ENCODE measurements around the gene CLNS1A. TPM values are rescaled to one million over a fixed set of nuclear protein-coding genes. Genes with fewer than 3 reads are reported as not detected.

CLNS1A gene
- total and polyA plus RNA-seq, 2 experiments from 2014 or later = 160 to 204 TPM

DNA sequence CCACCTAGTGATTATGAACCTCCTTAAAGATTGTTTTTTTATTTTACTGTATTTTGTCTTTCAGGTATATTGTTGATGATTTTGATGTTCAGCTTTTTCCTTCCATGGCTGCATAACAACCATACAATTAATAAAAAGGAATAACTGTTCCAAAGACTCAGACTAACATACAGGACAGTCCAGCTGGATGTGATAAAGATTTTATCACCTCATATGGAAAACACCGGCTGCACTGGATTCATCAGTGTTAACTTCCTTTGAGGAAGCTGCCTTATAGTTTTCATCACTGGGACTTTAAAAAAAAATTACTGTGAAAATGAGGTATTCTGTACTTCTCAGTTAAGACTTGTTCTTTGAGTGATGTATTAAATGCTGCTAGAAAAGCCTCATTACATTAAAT, 28.4 kb downstream of the CLNS1A start (continued):
- TF ChIP-seq, protein P1, sequence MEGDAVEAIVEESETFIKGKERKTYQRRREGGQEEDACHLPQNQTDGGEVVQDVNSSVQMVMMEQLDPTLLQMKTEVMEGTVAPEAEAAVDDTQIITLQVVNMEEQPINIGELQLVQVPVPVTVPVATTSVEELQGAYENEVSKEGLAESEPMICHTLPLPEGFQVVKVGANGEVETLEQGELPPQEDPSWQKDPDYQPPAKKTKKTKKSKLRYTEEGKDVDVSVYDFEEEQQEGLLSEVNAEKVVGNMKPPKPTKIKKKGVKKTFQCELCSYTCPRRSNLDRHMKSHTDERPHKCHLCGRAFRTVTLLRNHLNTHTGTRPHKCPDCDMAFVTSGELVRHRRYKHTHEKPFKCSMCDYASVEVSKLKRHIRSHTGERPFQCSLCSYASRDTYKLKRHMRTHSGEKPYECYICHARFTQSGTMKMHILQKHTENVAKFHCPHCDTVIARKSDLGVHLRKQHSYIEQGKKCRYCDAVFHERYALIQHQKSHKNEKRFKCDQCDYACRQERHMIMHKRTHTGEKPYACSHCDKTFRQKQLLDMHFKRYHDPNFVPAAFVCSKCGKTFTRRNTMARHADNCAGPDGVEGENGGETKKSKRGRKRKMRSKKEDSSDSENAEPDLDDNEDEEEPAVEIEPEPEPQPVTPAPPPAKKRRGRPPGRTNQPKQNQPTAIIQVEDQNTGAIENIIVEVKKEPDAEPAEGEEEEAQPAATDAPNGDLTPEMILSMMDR (conservative IDR thresholded peaks at IDR 0.05; ENCODE audit: low read depth in 2 of 2) = no peak
- TF ChIP-seq EZH2 (IDR thresholded peaks at IDR 0.05; ENCODE audit: low read depth, unreplicated experiment) (no peak), ZNF114 (CRISPR knock-in tag; IDR thresholded peaks at IDR 0.05) (no peak), POLR2AphosphoS5 (IDR thresholded peaks at IDR 0.05; ENCODE audit: low read depth) (no peak), NANOG (IDR thresholded peaks at IDR 0.05; ENCODE audit: borderline replicate concordance) (no peak), EZH2phosphoT487 (IDR thresholded peaks at IDR 0.05; ENCODE audit: unreplicated experiment) (no peak), CREB1 (CRISPR knock-in tag; IDR thresholded peaks at IDR 0.05; ENCODE audit: low read depth) (no peak)
- TF ChIP-seq, protein P2, sequence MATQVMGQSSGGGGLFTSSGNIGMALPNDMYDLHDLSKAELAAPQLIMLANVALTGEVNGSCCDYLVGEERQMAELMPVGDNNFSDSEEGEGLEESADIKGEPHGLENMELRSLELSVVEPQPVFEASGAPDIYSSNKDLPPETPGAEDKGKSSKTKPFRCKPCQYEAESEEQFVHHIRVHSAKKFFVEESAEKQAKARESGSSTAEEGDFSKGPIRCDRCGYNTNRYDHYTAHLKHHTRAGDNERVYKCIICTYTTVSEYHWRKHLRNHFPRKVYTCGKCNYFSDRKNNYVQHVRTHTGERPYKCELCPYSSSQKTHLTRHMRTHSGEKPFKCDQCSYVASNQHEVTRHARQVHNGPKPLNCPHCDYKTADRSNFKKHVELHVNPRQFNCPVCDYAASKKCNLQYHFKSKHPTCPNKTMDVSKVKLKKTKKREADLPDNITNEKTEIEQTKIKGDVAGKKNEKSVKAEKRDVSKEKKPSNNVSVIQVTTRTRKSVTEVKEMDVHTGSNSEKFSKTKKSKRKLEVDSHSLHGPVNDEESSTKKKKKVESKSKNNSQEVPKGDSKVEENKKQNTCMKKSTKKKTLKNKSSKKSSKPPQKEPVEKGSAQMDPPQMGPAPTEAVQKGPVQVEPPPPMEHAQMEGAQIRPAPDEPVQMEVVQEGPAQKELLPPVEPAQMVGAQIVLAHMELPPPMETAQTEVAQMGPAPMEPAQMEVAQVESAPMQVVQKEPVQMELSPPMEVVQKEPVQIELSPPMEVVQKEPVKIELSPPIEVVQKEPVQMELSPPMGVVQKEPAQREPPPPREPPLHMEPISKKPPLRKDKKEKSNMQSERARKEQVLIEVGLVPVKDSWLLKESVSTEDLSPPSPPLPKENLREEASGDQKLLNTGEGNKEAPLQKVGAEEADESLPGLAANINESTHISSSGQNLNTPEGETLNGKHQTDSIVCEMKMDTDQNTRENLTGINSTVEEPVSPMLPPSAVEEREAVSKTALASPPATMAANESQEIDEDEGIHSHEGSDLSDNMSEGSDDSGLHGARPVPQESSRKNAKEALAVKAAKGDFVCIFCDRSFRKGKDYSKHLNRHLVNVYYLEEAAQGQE (IDR thresholded peaks at IDR 0.05; ENCODE audit: unreplicated experiment) = no peak
- TF ChIP-seq, protein P3, sequence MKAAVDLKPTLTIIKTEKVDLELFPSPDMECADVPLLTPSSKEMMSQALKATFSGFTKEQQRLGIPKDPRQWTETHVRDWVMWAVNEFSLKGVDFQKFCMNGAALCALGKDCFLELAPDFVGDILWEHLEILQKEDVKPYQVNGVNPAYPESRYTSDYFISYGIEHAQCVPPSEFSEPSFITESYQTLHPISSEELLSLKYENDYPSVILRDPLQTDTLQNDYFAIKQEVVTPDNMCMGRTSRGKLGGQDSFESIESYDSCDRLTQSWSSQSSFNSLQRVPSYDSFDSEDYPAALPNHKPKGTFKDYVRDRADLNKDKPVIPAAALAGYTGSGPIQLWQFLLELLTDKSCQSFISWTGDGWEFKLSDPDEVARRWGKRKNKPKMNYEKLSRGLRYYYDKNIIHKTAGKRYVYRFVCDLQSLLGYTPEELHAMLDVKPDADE (IDR thresholded peaks at IDR 0.05) = no peak

DNA sequence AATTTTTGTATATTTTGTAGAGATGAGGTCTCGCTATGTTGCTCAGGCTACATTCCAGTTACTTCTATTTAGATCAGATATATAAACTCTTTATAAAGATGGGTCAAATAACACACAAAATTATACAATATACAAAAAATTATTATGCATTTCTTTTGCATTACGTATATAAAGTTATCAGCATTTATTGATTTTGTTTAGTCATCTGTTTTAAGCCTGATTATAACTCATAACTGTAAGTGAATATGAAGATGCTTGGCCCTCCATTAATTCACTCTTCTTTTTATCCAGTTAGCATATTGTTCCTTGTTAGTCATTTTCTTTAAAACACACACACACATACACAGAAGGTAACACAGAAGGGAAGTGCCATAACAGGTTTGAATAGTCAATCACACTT, 33.3 kb downstream of the CLNS1A start:
- ATAC-seq (no peak), DNase-seq (ENCODE audit: low spot score) (no peak)
- Mint-ChIP-seq H3K36me3 (ENCODE audit: low read depth) (peaks cover 7% of the 10 kb centered on the region; the same call in 2 of the 3 replicates), H3K4me1 (peaks cover 8% of the 10 kb centered on the region; the same call in 2 of the 3 replicates), H3K9me3 (no peaks in the 10 kb centered on the region), H3K27me3 (ENCODE audit: insufficient read depth, low read depth, poor library complexity) (peaks cover 2% of the 10 kb centered on the region), H3K27ac (no peak overlapping the region), H3K4me3 (no peak overlapping the region)
- Histone ChIP-seq H3K4me2 (no peak overlapping the region), H4K20me1 (replicated peaks; ENCODE audit: insufficient read depth) (no peaks in the 10 kb centered on the region), H3K4me3 (no peak overlapping the region), H3K4me1 (ENCODE audit: insufficient read depth) (peaks cover 10% of the 10 kb centered on the region; the same call in 1 of the 2 replicates), H3K36me3 (ENCODE audit: insufficient read depth) (peaks cover 4% of the 10 kb centered on the region; the same call in 1 of the 2 replicates), H3K79me2 (replicated peaks; ENCODE audit: insufficient read depth) (no peaks in the 10 kb centered on the region), H3K27ac (ENCODE audit: low read depth) (no peak overlapping the region), H2AFZ (no peak overlapping the region), H3K27me3 (ENCODE audit: insufficient read depth) (no peaks in the 10 kb centered on the region), H3F3A (replicated peaks; ENCODE audit: low read depth) (no peaks in the 10 kb centered on the region), H3K9me2 (ENCODE audit: insufficient read depth) (no peaks in the 10 kb centered on the region)
- TF ChIP-seq CREB1 (CRISPR knock-in tag; IDR thresholded peaks at IDR 0.05; ENCODE audit: low read depth) = no peak
- TF ChIP-seq JUNB (IDR thresholded peaks at IDR 0.05; ENCODE audit: unreplicated experiment) = no peak
- TF ChIP-seq ZNF114 (CRISPR knock-in tag; IDR thresholded peaks at IDR 0.05) = no peak
- TF ChIP-seq, protein P1 (conservative IDR thresholded peaks at IDR 0.05; ENCODE audit: low read depth in 2 of 2) = no peak
- TF ChIP-seq, protein P3 (IDR thresholded peaks at IDR 0.05) = no peak
- TF ChIP-seq, protein P2 (IDR thresholded peaks at IDR 0.05; ENCODE audit: unreplicated experiment) = no peak
- no peak for TF ChIP-seq EZH2phosphoT487 (IDR thresholded peaks at IDR 0.05; ENCODE audit: unreplicated experiment)
- no peak for TF ChIP-seq STAT1 (IDR thresholded peaks at IDR 0.05; ENCODE audit: unreplicated experiment)
